HepG2 (cell line): ENCODE data around the gene FBXW5. TPM values are rescaled to one million over a fixed set of nuclear protein-coding genes. Genes with fewer than 3 reads are reported as not detected.

Source experiments
- ATAC-seq: fragments of 200-7000 bp; cut with Tn5 transposase; 3 replicates; pipeline ENCODE4 v1.9.1; 2020; ENCODE audit warnings: mild to moderate bottlenecking, moderate library complexity
- BruUV-seq: library from RNA; stranded (reverse); fragments of 400-500 nt; replicated peaks from 2 replicates; lab custom pipeline; 2021; lab: Mats Ljungman, UMichigan
- CTCF ChIA-PET: fragments of 300-600 bp; formaldehyde crosslinking; extraction: SDS; loops from one replicate; lab custom pipeline; 2021; ENCODE audit warnings: low total read pairs, inconsistent platforms, low intra/inter-chr PET ratio; lab: Yijun Ruan, JAX
- POLR2A ChIA-PET: fragments of 350-600 bp; sonication (Branson Sonifier 250); formaldehyde crosslinking; loops from one replicate; lab custom pipeline; 2020; ENCODE audit warnings: antibody characterized with exemption, inconsistent platforms; lab: Yijun Ruan, JAX
- DNase-seq: peaks from one replicate; pipeline ENCODE4 v3.0.0-alpha.2; 2015; ENCODE audit warnings: low spot score
- FAIRE-seq: peaks from 3 replicates; lab custom pipeline; 2011; peaks lifted over from hg19 to GRCh38; lab: Jason Lieb, UNC
- H2AFZ ChIP-seq: one replicate; pipeline ENCODE4 v1.6.1; 2011; ENCODE audit warnings: low read length, inconsistent platforms
- H3K27ac ChIP-seq: fragments of 300-600 bp; 3 replicates; pipeline ENCODE4 v1.8.0; 2011; ENCODE audit warnings: mixed run types, mild to moderate bottlenecking, mixed read lengths, low read length, inconsistent platforms; ENCODE audit not compliant: insufficient read depth; ENCODE audit errors: extremely low read length
- H3K27me3 ChIP-seq, 2 experiments: fragments of 200-600 bp in 1 of 2; 2 replicates in 1 of 2; 3 replicates in 1 of 2; pipeline versions ENCODE4 v1.6.0 to v1.8.0; 2011; ENCODE audit warnings: low read length in 2 of 2, mild to moderate bottlenecking in 2 of 2, moderate library complexity in 2 of 2, inconsistent platforms in 1 of 2; ENCODE audit not compliant: insufficient read depth in 2 of 2, control insufficient read depth in 1 of 2
- H3K36me3 ChIP-seq, 2 experiments: fragments of 200-600 bp in 1 of 2; replicated peaks in 1 of 2; 2 replicates in 1 of 2; 3 replicates in 1 of 2; pipeline versions ENCODE4 v1.5.1 to v1.8.0; 2011; ENCODE audit warnings: low read length in 2 of 2, inconsistent platforms in 1 of 2; ENCODE audit not compliant: insufficient read depth in 2 of 2, control insufficient read depth in 1 of 2
- H3K4me1 ChIP-seq: 2 replicates; pipeline ENCODE4 v1.5.1; 2012; ENCODE audit warnings: low read length, inconsistent platforms; ENCODE audit not compliant: insufficient read depth
- H3K4me2 ChIP-seq: 2 replicates; pipeline ENCODE4 v1.6.0; 2011; ENCODE audit warnings: low read depth, low read length, inconsistent platforms
- H3K4me3 ChIP-seq, 3 experiments: fragments of 200-600 bp in 1 of 3; sonication (generic), shearing (Covaris generic) in 1 of 3; replicated peaks in 1 of 3; 2 replicates each; pipeline ENCODE4 v1.5.1; 2011 to 2016; ENCODE audit warnings: low read length in 3 of 3, inconsistent platforms in 2 of 3, low read depth in 2 of 3, mild to moderate bottlenecking in 2 of 3, control low read depth in 1 of 3, mixed read lengths in 1 of 3; ENCODE audit not compliant: insufficient read depth in 1 of 3
- H3K79me2 ChIP-seq: one replicate; pipeline ENCODE4 v1.6.1; 2011; ENCODE audit warnings: low read length, inconsistent platforms; ENCODE audit not compliant: insufficient read depth
- H3K9ac ChIP-seq: 2 replicates; pipeline ENCODE4 v1.6.0; 2011; ENCODE audit warnings: mild to moderate bottlenecking, low read depth, low read length, inconsistent platforms; ENCODE audit not compliant: insufficient read depth
- H3K9me3 ChIP-seq: 2 replicates; pipeline ENCODE4 v1.5.1; 2012; ENCODE audit warnings: mild to moderate bottlenecking, low read length
- H4K20me1 ChIP-seq: 2 replicates; pipeline ENCODE4 v1.6.0; 2011; ENCODE audit warnings: inconsistent platforms, mild to moderate bottlenecking, low read length, moderate library complexity; ENCODE audit not compliant: insufficient read depth
- AGO1 ChIP-seq: fragments of 200-400 bp; formaldehyde crosslinking; IDR thresholded peaks from 2 replicates; pipeline ENCODE4 v1.6.1; 2017; ENCODE audit warnings: mild to moderate bottlenecking, low read depth, low read length, moderate library complexity; ENCODE audit not compliant: poor library complexity, severe bottlenecking
- CERS6 ChIP-seq: sonication (generic); formaldehyde crosslinking; IDR thresholded peaks from 2 replicates; pipeline ENCODE4 v1.5.0; 2020; ENCODE audit warnings: missing genetic modification reagents
- ELF1 ChIP-seq: sonication (generic); formaldehyde crosslinking; IDR thresholded peaks from 2 replicates; pipeline ENCODE4 v1.4.0; 2020; ENCODE audit warnings: missing genetic modification reagents
- ELF3 ChIP-seq: IDR thresholded peaks from 2 replicates; pipeline ENCODE4 v1.6.1; 2016; ENCODE audit warnings: missing genetic modification reagents, missing compliant biosample characterization
- ETV5 ChIP-seq: IDR thresholded peaks from 2 replicates; pipeline ENCODE4 v1.6.1; 2018; ENCODE audit warnings: missing biosample characterization, missing genetic modification reagents, inconsistent platforms, borderline replicate concordance
- GABPA ChIP-seq, 2 experiments: IDR thresholded peaks; 2 replicates each; pipeline ENCODE4 v1.6.1; 2011 to 2016; ENCODE audit warnings: low read depth in 2 of 2, low read length in 1 of 2, missing biosample characterization in 1 of 2, missing genetic modification characterization in 1 of 2
- HNRNPL ChIP-seq: fragments of 200-400 bp; formaldehyde crosslinking; IDR thresholded peaks from 2 replicates; pipeline ENCODE4 v1.6.1; 2017; ENCODE audit warnings: mild to moderate bottlenecking, low read depth, low read length
- HOXA3 ChIP-seq: sonication (generic); formaldehyde crosslinking; IDR thresholded peaks from 2 replicates; pipeline ENCODE4 v1.5.0; 2020; ENCODE audit warnings: missing genetic modification reagents
- KMT2A ChIP-seq: sonication (generic); formaldehyde crosslinking; IDR thresholded peaks from 2 replicates; pipeline ENCODE4 v1.4.0; 2020; ENCODE audit warnings: missing genetic modification reagents
- MED1 ChIP-seq: sonication (generic); formaldehyde crosslinking; IDR thresholded peaks from 2 replicates; pipeline ENCODE4 v1.4.0; 2020; ENCODE audit warnings: missing genetic modification reagents
- MEIS1 ChIP-seq: sonication (generic); formaldehyde crosslinking; IDR thresholded peaks from 2 replicates; pipeline ENCODE4 v1.9.0; 2021; ENCODE audit warnings: mild to moderate bottlenecking, missing genetic modification reagents, moderate library complexity, borderline replicate concordance
- MXI1 ChIP-seq: IDR thresholded peaks from 3 replicates; pipeline ENCODE4 v1.6.1; 2012; ENCODE audit warnings: low read depth, low read length, inconsistent platforms, borderline replicate concordance
- ONECUT2 ChIP-seq: sonication (generic); formaldehyde crosslinking; IDR thresholded peaks from 2 replicates; pipeline ENCODE4 v1.4.0; 2020; ENCODE audit warnings: missing genetic modification reagents
- RARA ChIP-seq: IDR thresholded peaks from 2 replicates; pipeline ENCODE4 v1.6.1; 2016; ENCODE audit warnings: missing genetic modification reagents, missing compliant biosample characterization
- RXRB ChIP-seq: IDR thresholded peaks from 2 replicates; pipeline ENCODE4 v1.6.1; 2016; ENCODE audit warnings: borderline replicate concordance, missing genetic modification reagents, missing compliant biosample characterization
- SAP130 ChIP-seq: IDR thresholded peaks from 2 replicates; pipeline ENCODE4 v1.6.1; 2016; ENCODE audit warnings: low read depth
- SMARCC2 ChIP-seq: fragments of 450-650 bp; IDR thresholded peaks from 2 replicates; pipeline ENCODE4 v1.6.1; 2017; ENCODE audit warnings: antibody characterized with exemption, mild to moderate bottlenecking
- SOX5 ChIP-seq: IDR thresholded peaks from 2 replicates; pipeline ENCODE4 v1.6.1; 2016; ENCODE audit warnings: borderline replicate concordance
- TEAD3 ChIP-seq: optimal IDR thresholded peaks from 2 replicates; pipeline ENCODE3; 2016; ENCODE audit warnings: borderline replicate concordance
- U2AF2 ChIP-seq: fragments of 200-400 bp; formaldehyde crosslinking; IDR thresholded peaks from 2 replicates; pipeline ENCODE4 v1.6.1; 2017; ENCODE audit warnings: low read depth, mild to moderate bottlenecking, low read length
- ZNF30 ChIP-seq: sonication (generic); formaldehyde crosslinking; IDR thresholded peaks from 2 replicates; pipeline ENCODE4 v1.5.0; 2020; ENCODE audit warnings: mild to moderate bottlenecking, missing genetic modification reagents
- ZNF343 ChIP-seq: sonication (generic); formaldehyde crosslinking; IDR thresholded peaks from 2 replicates; pipeline ENCODE4 v1.4.0; 2020; ENCODE audit warnings: mild to moderate bottlenecking, missing genetic modification reagents
- ZNF496 ChIP-seq: sonication (generic); formaldehyde crosslinking; IDR thresholded peaks from 2 replicates; pipeline ENCODE4 v1.8.1; 2023; ENCODE audit warnings: mild to moderate bottlenecking, moderate library complexity, missing genetic modification reagents; ENCODE audit not compliant: insufficient replicate concordance
- ZNF670 ChIP-seq: sonication (generic); formaldehyde crosslinking; IDR thresholded peaks from 2 replicates; pipeline ENCODE4 v1.8.0; 2022; ENCODE audit warnings: mild to moderate bottlenecking, missing genetic modification reagents, borderline replicate concordance
- WGBS: methylation state at CpG from one replicate; pipeline ENCODE4 v1.1.6; 2017; ENCODE audit warnings: low lambda C conversion rate; 5-methylcytosine and 5-hydroxymethylcytosine counted together
- in situ Hi-C: cut with HindIII; loops from 2 replicates; pipeline ENCODE4 v1.10.0; 2017; ENCODE audit warnings: low pct_unique_long_range_greater_than_20kb; ENCODE audit not compliant: extremely low pct_ligation_motif_present
- intact Hi-C: fragments of 100-400 bp; cut with micrococcal nuclease; formaldehyde crosslinking; loops from one replicate; pipeline ENCODE4 v1.10.0; 2022; ENCODE audit not compliant: unreplicated experiment
- polyA plus RNA-seq, 8 experiments: library from polyadenylated mRNA; depleted of rRNA in 3 of 8; stranded (reverse) in 7 of 8; unstranded in 1 of 8; fragments of >200 nt; fragmentation: Illumina TruSeq in 4 of 8; extraction: Trizol in 4 of 8; gene quantifications; 2 replicates each; pipeline versions ENCODE4 v1.2.1 to v1.2.3, GENCODE V29; 2011 to 2016; ENCODE audit warnings: low read depth in 4 of 8, missing spikeins in 1 of 8, mixed read lengths in 1 of 8; ENCODE audit not compliant: insufficient read depth in 1 of 8
- total RNA-seq, 5 experiments: library from RNA; depleted of rRNA; stranded (reverse); fragments of >200 nt; fragmentation: Illumina TruSeq; extraction: Trizol; gene quantifications; 2 replicates each; pipeline ENCODE4 v1.2.3, GENCODE V29; 2016; ENCODE audit warnings: low read depth in 1 of 5
- TF ChIP-seq, protein P1 (sequence below): sonication (generic); formaldehyde crosslinking; IDR thresholded peaks from 2 replicates; pipeline ENCODE4 v1.8.1; 2023; ENCODE audit warnings: mild to moderate bottlenecking, missing genetic modification reagents

Gene FBXW5
- total and polyA plus RNA-seq, 2 of the 13 experiments (the other 11 are each of a cell fraction or from before 2014, with no cell fraction given), result 52.0 to 60.4 TPM

- in situ Hi-C loops, result no loop called here
- H3K9ac ChIP-seq, result peak overlapping the region; percentile 40; the same call in 1 of the 2 replicates
- H3K79me2 ChIP-seq, result peaks cover 13% of the 10 kb centered on the region
- peak overlapping the region; percentile 39; the same call in 1 of the 2 replicates for H3K4me2 ChIP-seq
- WGBS, result 76% methylated on average over 18 of the region's 20 CpGs
- peaks cover 12% of the 10 kb centered on the region for H4K20me1 ChIP-seq
- no peak overlapping the region for H2AFZ ChIP-seq
- H3K4me3 ChIP-seq, result no peak overlapping the region
- FAIRE-seq (peak; percentile 56), DNase-seq (peak; percentile 88), ATAC-seq (peak; percentile 92)
- intact Hi-C loops, result no loop called here
- peaks cover 19 to 55% of the 10 kb centered on the region in 2 experiments for H3K36me3 ChIP-seq
- no TSS peak for BruUV-seq
- peaks cover 27% of the 10 kb centered on the region for H3K4me1 ChIP-seq
- ChIA-PET POLR2A (interaction anchor here (0.9 to 2.4 kb wide), 7 partner anchors 15 to 339 kb away, joined by 3 to 20 read pairs (median 4); partner anchors contain the start of genes TRAF2 and TUBB4B), CTCF (no interaction called here)
- no peaks in the 10 kb centered on the region for H3K9me3 ChIP-seq
- H3K27me3 ChIP-seq, result no peaks in the 10 kb centered on the region
- peak overlapping the region; percentile 67 for H3K27ac ChIP-seq
- TF ChIP-seq HOXA3 (CRISPR knock-in tag), result 0 out of 2 replicates have a peak, but pooled peaks have one; percentile 11
- no peak for TF ChIP-seq MEIS1 (CRISPR knock-in tag)
- 0 out of 2 replicates have a peak, but pooled peaks have one; percentile 18 for TF ChIP-seq CERS6 (CRISPR knock-in tag)
- no peak; the same call in 2 of the 3 replicates for TF ChIP-seq MXI1
- no peak for TF ChIP-seq ZNF670 (CRISPR knock-in tag)
- TF ChIP-seq SOX5 (CRISPR knock-in tag), result 0 out of 2 replicates have a peak, but pooled peaks have one; percentile 9
- peak; percentile 53 for TF ChIP-seq TEAD3
- TF ChIP-seq ZNF343 (CRISPR knock-in tag), result no peak
- no peak for TF ChIP-seq SMARCC2
- peak; percentile 28; the same call in 1 of the 2 replicates for TF ChIP-seq RARA (CRISPR knock-in tag)
- TF ChIP-seq ETV5 (CRISPR knock-in tag), result peak; percentile 75; the same call in 1 of the 2 replicates
- no peak for TF ChIP-seq KMT2A (CRISPR knock-in tag)
- no peak for TF ChIP-seq GABPA (IDR thresholded peaks at IDR 0.05; ENCODE audit: low read depth, low read length)
- peak; percentile 41; the same call in 1 of the 2 replicates for TF ChIP-seq GABPA (CRISPR knock-in tag; IDR thresholded peaks at IDR 0.05; ENCODE audit: low read depth)
- TF ChIP-seq ZNF30 (CRISPR knock-in tag), result no peak
- TF ChIP-seq ELF1, result 0 out of 2 replicates have a peak, but pooled peaks have one; percentile 29
- 0 out of 2 replicates have a peak, but pooled peaks have one; percentile 18 for TF ChIP-seq HNRNPL
- TF ChIP-seq ZNF496 (CRISPR knock-in tag), result no peak
- 0 out of 2 replicates have a peak, but pooled peaks have one; percentile 25 for TF ChIP-seq MED1 (CRISPR knock-in tag)
- TF ChIP-seq U2AF2, result no peak
- TF ChIP-seq ELF3, result peak; percentile 68
- TF ChIP-seq SAP130, result peak; percentile 79
- peak; percentile 49; the same call in 1 of the 2 replicates for TF ChIP-seq RXRB (CRISPR knock-in tag)
- peak; percentile 29 for TF ChIP-seq AGO1
- TF ChIP-seq ONECUT2 (CRISPR knock-in tag), result no peak
- TF ChIP-seq, protein P1, sequence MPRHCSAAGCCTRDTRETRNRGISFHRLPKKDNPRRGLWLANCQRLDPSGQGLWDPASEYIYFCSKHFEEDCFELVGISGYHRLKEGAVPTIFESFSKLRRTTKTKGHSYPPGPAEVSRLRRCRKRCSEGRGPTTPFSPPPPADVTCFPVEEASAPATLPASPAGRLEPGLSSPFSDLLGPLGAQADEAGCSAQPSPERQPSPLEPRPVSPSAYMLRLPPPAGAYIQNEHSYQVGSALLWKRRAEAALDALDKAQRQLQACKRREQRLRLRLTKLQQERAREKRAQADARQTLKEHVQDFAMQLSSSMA, result 0 out of 2 replicates have a peak, but pooled peaks have one; percentile 25
Observed at GRCh38 chr9:136901516-136902258, 42.9 kb downstream of the FBXW5 start.
